Fibroblast of lung (primary cell): ENCODE results near the gene ATXN7L3. TPM values are rescaled to one million over a fixed set of nuclear protein-coding genes. Genes with fewer than 3 reads are reported as not detected.
A peak's percentile ranks its signal among the peaks of the same experiment; 100 is the strongest.

ENCODE experiments used
- DNase-seq, 2 donors: peaks; one replicate each; pipeline versions ENCODE4 v3.0.0 to v3.0.0-alpha.2; 2010; ENCODE audit warnings: low read depth in 2 of 2
- H2AFZ ChIP-seq: 2 replicates; pipeline ENCODE4 v1.5.1; 2012; ENCODE audit warnings: low read length, control low read depth, inconsistent platforms
- H3K27ac ChIP-seq: 2 replicates; pipeline ENCODE4 v1.5.1; 2011; ENCODE audit warnings: low read length, control low read depth; ENCODE audit not compliant: insufficient read depth
- H3K27me3 ChIP-seq: 2 replicates; pipeline ENCODE4 v1.5.1; 2011; ENCODE audit warnings: mild to moderate bottlenecking, low read length; ENCODE audit not compliant: control insufficient read depth, insufficient read depth
- H3K36me3 ChIP-seq: 2 replicates; pipeline ENCODE4 v1.5.1; 2011; ENCODE audit warnings: low read length; ENCODE audit not compliant: control insufficient read depth, insufficient read depth
- H3K4me1 ChIP-seq: 2 replicates; pipeline ENCODE4 v1.5.1; 2011; ENCODE audit warnings: low read length; ENCODE audit not compliant: control insufficient read depth, insufficient read depth; ENCODE audit errors: extremely low read depth
- H3K4me2 ChIP-seq: 2 replicates; pipeline ENCODE4 v1.5.1; 2011; ENCODE audit warnings: low read length, control low read depth; ENCODE audit not compliant: insufficient read depth; ENCODE audit errors: extremely low read depth
- H3K4me3 ChIP-seq, 4 experiments: fragments of 200-600 bp in 1 of 4; sonication (generic) in 1 of 4; replicated peaks in 1 of 4; 2 replicates each; pipeline ENCODE4 v1.5.1; 2011 to 2016; ENCODE audit warnings: low read length in 4 of 4, low read depth in 3 of 4, mild to moderate bottlenecking in 3 of 4, control low read depth in 2 of 4, inconsistent platforms in 1 of 4, mixed read lengths in 1 of 4; ENCODE audit not compliant: insufficient read depth in 1 of 4; ENCODE audit errors: control extremely low read depth in 1 of 4
- H3K79me2 ChIP-seq: 2 replicates; pipeline ENCODE4 v1.5.1; 2012; ENCODE audit warnings: mild to moderate bottlenecking, low read length, inconsistent platforms; ENCODE audit not compliant: control insufficient read depth, insufficient read depth
- H3K9ac ChIP-seq: 2 replicates; pipeline ENCODE4 v1.5.1; 2011; ENCODE audit warnings: mild to moderate bottlenecking, low read length, control low read depth; ENCODE audit not compliant: insufficient read depth
- H3K9me3 ChIP-seq: 2 replicates; pipeline ENCODE4 v1.5.1; 2012; ENCODE audit warnings: low read depth, low read length; ENCODE audit not compliant: control insufficient read depth, insufficient read depth
- H4K20me1 ChIP-seq: 2 replicates; pipeline ENCODE4 v1.5.1; 2011; ENCODE audit warnings: low read length; ENCODE audit not compliant: control insufficient read depth, insufficient read depth; ENCODE audit errors: extremely low read depth
- EZH2 ChIP-seq: IDR thresholded peaks from 2 replicates; pipeline ENCODE4 v1.5.1; 2012; ENCODE audit warnings: low read length, control low read depth, mild to moderate bottlenecking; ENCODE audit errors: missing control alignments
- polyA plus RNA-seq, 2 donors: library from polyadenylated mRNA; depleted of rRNA in 1 of 2; stranded (reverse) in 1 of 2; unstranded in 1 of 2; fragments of >200 nt; gene quantifications; 2 replicates each; pipeline ENCODE4 v1.2.1, GENCODE V29; 2011 to 2012; ENCODE audit warnings: missing spikeins in 1 of 2
- total RNA-seq: library from RNA; depleted of rRNA; stranded (reverse); fragments of >200 nt; gene quantifications from 2 replicates; pipeline ENCODE4 v1.2.1, GENCODE V29; 2014
- TF ChIP-seq, protein P1 (sequence below), 2 donors: IDR thresholded peaks in 1 of 2; conservative IDR thresholded peaks in 1 of 2; 1 replicate in 1 of 2; 2 replicates in 1 of 2; pipeline ENCODE4 v1.5.1; 2011 to 2012; ENCODE audit warnings: low read length in 2 of 2, control low read depth in 1 of 2, inconsistent platforms in 1 of 2, low read depth in 1 of 2, mild to moderate bottlenecking in 1 of 2

The ATXN7L3 gene
- total and polyA plus RNA-seq, 2 donors (not counting 1 experiment from before 2014, with no cell fraction given), result 34.8 to 36.5 TPM

- Histone ChIP-seq H3K36me3 (peaks cover 2% of the 10 kb centered on the region), H3K27ac (peak overlapping the region; percentile 79), H3K9me3 (no peaks in the 10 kb centered on the region), H3K4me1 (peaks cover 20% of the 10 kb centered on the region), H3K9ac (peak overlapping the region; percentile 46), H4K20me1 (no peaks in the 10 kb centered on the region), H3K4me3 (peak overlapping the region; percentile 53 to 92 (median 78)), H3K27me3 (no peaks in the 10 kb centered on the region), H3K4me2 (peak overlapping the region; percentile 86), H2AFZ (peak overlapping the region; percentile 39), H3K79me2 (peaks cover 30% of the 10 kb centered on the region)
- TF ChIP-seq, protein P1, sequence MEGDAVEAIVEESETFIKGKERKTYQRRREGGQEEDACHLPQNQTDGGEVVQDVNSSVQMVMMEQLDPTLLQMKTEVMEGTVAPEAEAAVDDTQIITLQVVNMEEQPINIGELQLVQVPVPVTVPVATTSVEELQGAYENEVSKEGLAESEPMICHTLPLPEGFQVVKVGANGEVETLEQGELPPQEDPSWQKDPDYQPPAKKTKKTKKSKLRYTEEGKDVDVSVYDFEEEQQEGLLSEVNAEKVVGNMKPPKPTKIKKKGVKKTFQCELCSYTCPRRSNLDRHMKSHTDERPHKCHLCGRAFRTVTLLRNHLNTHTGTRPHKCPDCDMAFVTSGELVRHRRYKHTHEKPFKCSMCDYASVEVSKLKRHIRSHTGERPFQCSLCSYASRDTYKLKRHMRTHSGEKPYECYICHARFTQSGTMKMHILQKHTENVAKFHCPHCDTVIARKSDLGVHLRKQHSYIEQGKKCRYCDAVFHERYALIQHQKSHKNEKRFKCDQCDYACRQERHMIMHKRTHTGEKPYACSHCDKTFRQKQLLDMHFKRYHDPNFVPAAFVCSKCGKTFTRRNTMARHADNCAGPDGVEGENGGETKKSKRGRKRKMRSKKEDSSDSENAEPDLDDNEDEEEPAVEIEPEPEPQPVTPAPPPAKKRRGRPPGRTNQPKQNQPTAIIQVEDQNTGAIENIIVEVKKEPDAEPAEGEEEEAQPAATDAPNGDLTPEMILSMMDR (conservative IDR thresholded peaks at IDR 0.05 in 1 of 2, IDR thresholded peaks at IDR 0.05 in 1 of 2; ENCODE audit: low read depth in 1 of 2, low read length in 2 of 2), result no peak
- TF ChIP-seq EZH2, result no peak
- DNase-seq, result peak; percentile 83 to 86
Observed at GRCh38 chr17:44221084-44221861, 21.6 kb upstream of the ATXN7L3 start.

DNA sequence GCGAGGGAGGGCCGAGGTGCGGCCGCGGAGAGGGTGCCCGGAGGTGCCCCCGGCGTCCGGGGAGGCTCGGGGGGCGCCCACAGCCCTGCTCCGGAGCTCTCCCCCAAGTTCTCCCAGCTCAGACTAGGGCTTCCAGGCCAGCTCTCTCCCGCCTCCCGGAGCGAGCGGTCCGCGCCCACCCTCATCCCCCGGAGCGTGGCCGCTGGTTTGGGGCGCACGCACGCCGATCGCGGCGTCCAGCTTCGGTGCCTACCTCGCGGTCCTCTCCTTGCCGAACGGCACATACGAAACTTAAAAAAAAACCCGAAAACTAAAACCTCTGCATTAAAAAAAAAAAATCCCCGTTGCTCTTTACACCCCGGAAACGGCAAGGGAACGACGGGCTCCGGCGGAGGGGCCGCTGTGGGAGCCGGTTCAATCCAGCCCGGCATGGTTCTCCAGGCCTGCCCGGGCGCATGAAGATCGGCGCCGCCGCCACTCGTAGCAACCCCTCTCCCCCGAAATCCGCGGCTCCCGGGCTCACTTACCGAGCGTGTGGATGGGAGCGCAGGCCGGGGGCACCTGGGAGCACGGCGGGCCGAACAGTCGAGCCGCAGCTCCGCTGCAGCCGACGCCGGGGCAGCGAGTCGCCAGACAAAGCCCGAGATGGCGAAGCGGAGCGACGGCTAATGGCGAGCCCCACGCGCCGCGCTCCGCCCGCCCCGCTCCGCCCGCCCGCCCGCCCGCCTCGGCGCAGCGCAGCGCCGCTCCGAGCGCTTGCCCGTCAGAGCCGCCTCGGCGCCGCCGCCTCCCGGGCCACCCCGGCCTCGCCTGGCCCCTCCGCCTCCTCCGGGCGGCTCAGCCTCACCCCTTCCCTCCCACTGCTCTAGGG is 20.8 kb upstream of the ATXN7L3 start:
- H3K36me3 ChIP-seq, result peaks cover 7% of the 10 kb centered on the region
- H3K4me2 ChIP-seq, result peak overlapping the region; percentile 86
- no peaks in the 10 kb centered on the region for H3K27me3 ChIP-seq
- H3K4me1 ChIP-seq, result peaks cover 20% of the 10 kb centered on the region
- H2AFZ ChIP-seq, result no peak overlapping the region
- peak; percentile 57 to 64 for DNase-seq
- H3K9me3 ChIP-seq, result no peaks in the 10 kb centered on the region
- no peaks in the 10 kb centered on the region for H4K20me1 ChIP-seq
- H3K79me2 ChIP-seq, result peaks cover 33% of the 10 kb centered on the region
- H3K9ac ChIP-seq, result peak overlapping the region; percentile 81
- TF ChIP-seq, protein P1 (conservative IDR thresholded peaks at IDR 0.05 in 1 of 2, IDR thresholded peaks at IDR 0.05 in 1 of 2; ENCODE audit: low read depth in 1 of 2, low read length in 2 of 2), result no peak
- TF ChIP-seq EZH2, result no peak
- peak overlapping the region; percentile 75 for H3K27ac ChIP-seq
- H3K4me3 ChIP-seq, result peak overlapping the region; percentile 53 to 92 (median 78)

GRCh38 chr17:44219616-44220212 is 20.0 kb upstream of the ATXN7L3 start, which contains the start of gene UBTF:
Gene UBTF (minus strand): TSS chr17:44219675. CDS start chr17:44218229, 1,446 bp downstream.
- Histone ChIP-seq H3K27me3 (no peaks in the 10 kb centered on the region), H3K4me1 (peaks cover 20% of the 10 kb centered on the region), H3K4me3 (peak within 1 kb of the TSS; percentile 53 to 92 (median 73)), H3K9me3 (no peaks in the 10 kb centered on the region), H3K27ac (peak within 1 kb of the TSS; percentile 83), H3K79me2 (peaks cover 33% of the 10 kb centered on the region), H2AFZ (no peak within 1 kb of the TSS), H3K4me2 (no peak within 1 kb of the TSS), H4K20me1 (no peaks in the 10 kb centered on the region), H3K9ac (peak within 1 kb of the TSS; percentile 88), H3K36me3 (peaks cover 14% of the 10 kb centered on the region)
- no peak for TF ChIP-seq EZH2
- TF ChIP-seq, protein P1 (conservative IDR thresholded peaks at IDR 0.05 in 1 of 2, IDR thresholded peaks at IDR 0.05 in 1 of 2; ENCODE audit: low read depth in 1 of 2, low read length in 2 of 2), result no peak
- peak; percentile 61 to 67 for DNase-seq
